Measurements from ENCODE around the gene B9D1. TPM values are rescaled to one million over a fixed set of nuclear protein-coding genes. Genes with fewer than 3 reads are reported as not detected.
A peak's percentile ranks its signal among the peaks of the same experiment; 100 is the strongest.

B9D1 gene
- total and polyA plus RNA-seq, 2 of the 13 experiments (the other 11 are each of a cell fraction or from before 2014, with no cell fraction given): 27.7 to 31.1 TPM

- peak; percentile 67; the same call in 1 of the 2 replicates for TF ChIP-seq TFDP1 (CRISPR knock-in tag; IDR thresholded peaks at IDR 0.05; ENCODE audit: borderline replicate concordance)
- TF ChIP-seq ZMYM4 (CRISPR knock-in tag; IDR thresholded peaks at IDR 0.05): peak; percentile 67
- 0 out of 2 replicates have a peak, but pooled peaks have one; percentile 26 for TF ChIP-seq KMT2A (CRISPR knock-in tag; IDR thresholded peaks at IDR 0.05)
- no peak for TF ChIP-seq ZBTB20 (CRISPR knock-in tag; IDR thresholded peaks at IDR 0.05; ENCODE audit: borderline replicate concordance, low read depth)
- TF ChIP-seq, protein P1, sequence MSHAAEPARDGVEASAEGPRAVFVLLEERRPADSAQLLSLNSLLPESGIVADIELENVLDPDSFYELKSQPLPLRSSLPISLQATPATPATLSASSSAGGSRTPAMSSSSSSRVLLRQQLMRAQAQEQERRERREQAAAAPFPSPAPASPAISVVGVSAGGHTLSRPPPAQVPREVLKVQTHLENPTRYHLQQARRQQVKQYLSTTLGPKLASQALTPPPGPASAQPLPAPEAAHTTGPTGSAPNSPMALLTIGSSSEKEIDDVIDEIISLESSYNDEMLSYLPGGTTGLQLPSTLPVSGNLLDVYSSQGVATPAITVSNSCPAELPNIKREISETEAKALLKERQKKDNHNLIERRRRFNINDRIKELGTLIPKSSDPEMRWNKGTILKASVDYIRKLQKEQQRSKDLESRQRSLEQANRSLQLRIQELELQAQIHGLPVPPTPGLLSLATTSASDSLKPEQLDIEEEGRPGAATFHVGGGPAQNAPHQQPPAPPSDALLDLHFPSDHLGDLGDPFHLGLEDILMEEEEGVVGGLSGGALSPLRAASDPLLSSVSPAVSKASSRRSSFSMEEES (CRISPR knock-in tag; IDR thresholded peaks at IDR 0.05): peak; percentile 29; the same call in 1 of the 2 replicates
- TF ChIP-seq ARID2 (CRISPR knock-in tag; IDR thresholded peaks at IDR 0.05; ENCODE audit: borderline replicate concordance): no peak
- peak; percentile 72; the same call in 1 of the 3 replicates for TF ChIP-seq MXI1 (IDR thresholded peaks at IDR 0.05; ENCODE audit: borderline replicate concordance, low read depth, low read length)
- TF ChIP-seq SP5 (CRISPR knock-in tag; IDR thresholded peaks at IDR 0.05; ENCODE audit: borderline replicate concordance, low read depth): 0 out of 2 replicates have a peak, but pooled peaks have one; percentile 24
- no peak for TF ChIP-seq NFATC3 (CRISPR knock-in tag; IDR thresholded peaks at IDR 0.05)
- peak; percentile 44; the same call in 1 of the 2 replicates for TF ChIP-seq ZFY (CRISPR knock-in tag; IDR thresholded peaks at IDR 0.05)
- TF ChIP-seq FIP1L1 (IDR thresholded peaks at IDR 0.05; ENCODE audit: borderline replicate concordance, insufficient read depth, low read depth, low read length): no peak
- TF ChIP-seq NCOA2 (CRISPR knock-in tag; IDR thresholded peaks at IDR 0.05): no peak
- no peak for TF ChIP-seq FOXK2 (IDR thresholded peaks at IDR 0.05)
- no peak for TF ChIP-seq ZFP36L2 (CRISPR knock-in tag; IDR thresholded peaks at IDR 0.05)
- TF ChIP-seq, protein P2, sequence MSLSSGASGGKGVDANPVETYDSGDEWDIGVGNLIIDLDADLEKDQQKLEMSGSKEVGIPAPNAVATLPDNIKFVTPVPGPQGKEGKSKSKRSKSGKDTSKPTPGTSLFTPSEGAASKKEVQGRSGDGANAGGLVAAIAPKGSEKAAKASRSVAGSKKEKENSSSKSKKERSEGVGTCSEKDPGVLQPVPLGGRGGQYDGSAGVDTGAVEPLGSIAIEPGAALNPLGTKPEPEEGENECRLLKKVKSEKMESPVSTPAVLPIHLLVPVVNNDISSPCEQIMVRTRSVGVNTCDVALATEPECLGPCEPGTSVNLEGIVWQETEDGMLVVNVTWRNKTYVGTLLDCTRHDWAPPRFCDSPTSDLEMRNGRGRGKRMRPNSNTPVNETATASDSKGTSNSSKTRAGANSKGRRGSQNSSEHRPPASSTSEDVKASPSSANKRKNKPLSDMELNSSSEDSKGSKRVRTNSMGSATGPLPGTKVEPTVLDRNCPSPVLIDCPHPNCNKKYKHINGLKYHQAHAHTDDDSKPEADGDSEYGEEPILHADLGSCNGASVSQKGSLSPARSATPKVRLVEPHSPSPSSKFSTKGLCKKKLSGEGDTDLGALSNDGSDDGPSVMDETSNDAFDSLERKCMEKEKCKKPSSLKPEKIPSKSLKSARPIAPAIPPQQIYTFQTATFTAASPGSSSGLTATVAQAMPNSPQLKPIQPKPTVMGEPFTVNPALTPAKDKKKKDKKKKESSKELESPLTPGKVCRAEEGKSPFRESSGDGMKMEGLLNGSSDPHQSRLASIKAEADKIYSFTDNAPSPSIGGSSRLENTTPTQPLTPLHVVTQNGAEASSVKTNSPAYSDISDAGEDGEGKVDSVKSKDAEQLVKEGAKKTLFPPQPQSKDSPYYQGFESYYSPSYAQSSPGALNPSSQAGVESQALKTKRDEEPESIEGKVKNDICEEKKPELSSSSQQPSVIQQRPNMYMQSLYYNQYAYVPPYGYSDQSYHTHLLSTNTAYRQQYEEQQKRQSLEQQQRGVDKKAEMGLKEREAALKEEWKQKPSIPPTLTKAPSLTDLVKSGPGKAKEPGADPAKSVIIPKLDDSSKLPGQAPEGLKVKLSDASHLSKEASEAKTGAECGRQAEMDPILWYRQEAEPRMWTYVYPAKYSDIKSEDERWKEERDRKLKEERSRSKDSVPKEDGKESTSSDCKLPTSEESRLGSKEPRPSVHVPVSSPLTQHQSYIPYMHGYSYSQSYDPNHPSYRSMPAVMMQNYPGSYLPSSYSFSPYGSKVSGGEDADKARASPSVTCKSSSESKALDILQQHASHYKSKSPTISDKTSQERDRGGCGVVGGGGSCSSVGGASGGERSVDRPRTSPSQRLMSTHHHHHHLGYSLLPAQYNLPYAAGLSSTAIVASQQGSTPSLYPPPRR (CRISPR knock-in tag; IDR thresholded peaks at IDR 0.05; ENCODE audit: borderline replicate concordance): 0 out of 2 replicates have a peak, but pooled peaks have one; percentile 17
- TF ChIP-seq, protein P3, sequence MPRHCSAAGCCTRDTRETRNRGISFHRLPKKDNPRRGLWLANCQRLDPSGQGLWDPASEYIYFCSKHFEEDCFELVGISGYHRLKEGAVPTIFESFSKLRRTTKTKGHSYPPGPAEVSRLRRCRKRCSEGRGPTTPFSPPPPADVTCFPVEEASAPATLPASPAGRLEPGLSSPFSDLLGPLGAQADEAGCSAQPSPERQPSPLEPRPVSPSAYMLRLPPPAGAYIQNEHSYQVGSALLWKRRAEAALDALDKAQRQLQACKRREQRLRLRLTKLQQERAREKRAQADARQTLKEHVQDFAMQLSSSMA (CRISPR knock-in tag; IDR thresholded peaks at IDR 0.05): no peak
- TF ChIP-seq ZNF883 (CRISPR knock-in tag; IDR thresholded peaks at IDR 0.05; ENCODE audit: not compliant biosample characterization): no peak
- peak; percentile 37; the same call in 1 of the 2 replicates for TF ChIP-seq PPARG (CRISPR knock-in tag; conservative IDR thresholded peaks at IDR 0.05)
- peak; percentile 66 for TF ChIP-seq HDAC2 (CRISPR knock-in tag; IDR thresholded peaks at IDR 0.05)
- no peak for TF ChIP-seq SMYD3 (CRISPR knock-in tag; IDR thresholded peaks at IDR 0.05)
- TF ChIP-seq HMG20A (CRISPR knock-in tag; IDR thresholded peaks at IDR 0.05; ENCODE audit: borderline replicate concordance): no peak
Measured at GRCh38 chr17:19317359-19318095, 45.0 kb downstream of the B9D1 start (continued).
